ENCODE data around the gene PTGIS.
"Not testable (repeated sequence)": the region's sequence is repeated elsewhere in the genome, so short reads cannot be mapped to it uniquely, and the experiment has no call there.

Gene PTGIS

GRCh38 chr20:49579874-49580812 lies 12.2 kb upstream of the PTGIS start:
- DNase-seq (ENCODE audit: low read depth), result peak; percentile 94

GRCh38 chr20:49579195-49579594 lies 11.3 kb upstream of the PTGIS start:
- no peak for DNase-seq (ENCODE audit: low read depth)

- DNase-seq (ENCODE audit: low read depth), result no peak
These were observed 10.5 kb upstream of the PTGIS start for GRCh38 chr20:49578436-49578835.

GRCh38 chr20:49575551-49576060 lies 7.7 kb upstream of the PTGIS start:
- peak; percentile 54 for DNase-seq (ENCODE audit: low read depth)

GRCh38 chr20:49573900-49574416 lies 6.0 kb upstream of the PTGIS start:
- peak; percentile 71 for DNase-seq (ENCODE audit: low read depth)

- DNase-seq (ENCODE audit: low read depth), result no peak
These were observed 4.9 kb upstream of the PTGIS start for GRCh38 chr20:49572857-49573256.

- no peak for DNase-seq (ENCODE audit: low read depth)
These were observed 3.6 kb upstream of the PTGIS start for GRCh38 chr20:49571553-49571835.

- DNase-seq (ENCODE audit: low read depth), result peak; percentile 71
These were observed 3.1 kb upstream of the PTGIS start for GRCh38 chr20:49570828-49571552.

- DNase-seq (ENCODE audit: low read depth), result no peak
These were observed 2.4 kb upstream of the PTGIS start for GRCh38 chr20:49570161-49570827.

- DNase-seq (ENCODE audit: low read depth), result peak; percentile 35
These were observed 1.6 kb upstream of the PTGIS start for GRCh38 chr20:49569411-49570115.

GRCh38 chr20:49568278-49569151 lies 578 bp upstream of the PTGIS start:
- DNase-seq (ENCODE audit: low read depth), result no peak

GRCh38 chr20:49566401-49567364 lies 1.3 kb downstream of the PTGIS start:
- no peak for DNase-seq (ENCODE audit: low read depth)

GRCh38 chr20:49564991-49565390 lies 2.9 kb downstream of the PTGIS start:
- not testable (repeated sequence) for DNase-seq (ENCODE audit: low read depth)

- DNase-seq (ENCODE audit: low read depth), result no peak
These were observed 4.6 kb downstream of the PTGIS start for GRCh38 chr20:49563015-49563980.

- DNase-seq (ENCODE audit: low read depth), result peak; percentile 90
These were observed 5.5 kb downstream of the PTGIS start for GRCh38 chr20:49562311-49563014.

GRCh38 chr20:49561806-49562205 lies 6.1 kb downstream of the PTGIS start:
- DNase-seq (ENCODE audit: low read depth), result no peak

- no peak for DNase-seq (ENCODE audit: low read depth)
These were observed 6.7 kb downstream of the PTGIS start for GRCh38 chr20:49561256-49561655.

- no peak for DNase-seq (ENCODE audit: low read depth)
These were observed 7.3 kb downstream of the PTGIS start for GRCh38 chr20:49560646-49561045.

Measured in EH (cell line).